C4-2B (cell line): ENCODE results near the gene MSI2.

Experiments
- H3K27ac ChIP-seq: fragments of 450-650 bp; 2 replicates; pipeline ENCODE4 v1.5.1; 2017
- CTCF ChIP-seq: fragments of 450-650 bp; conservative IDR thresholded peaks from 2 replicates; pipeline ENCODE4 v1.5.1; 2017; ENCODE audit warnings: mild to moderate bottlenecking
- ZFX ChIP-seq: fragments of 450-650 bp; IDR thresholded peaks from 2 replicates; pipeline ENCODE4 v1.6.1; 2017

The MSI2 gene

DNA sequence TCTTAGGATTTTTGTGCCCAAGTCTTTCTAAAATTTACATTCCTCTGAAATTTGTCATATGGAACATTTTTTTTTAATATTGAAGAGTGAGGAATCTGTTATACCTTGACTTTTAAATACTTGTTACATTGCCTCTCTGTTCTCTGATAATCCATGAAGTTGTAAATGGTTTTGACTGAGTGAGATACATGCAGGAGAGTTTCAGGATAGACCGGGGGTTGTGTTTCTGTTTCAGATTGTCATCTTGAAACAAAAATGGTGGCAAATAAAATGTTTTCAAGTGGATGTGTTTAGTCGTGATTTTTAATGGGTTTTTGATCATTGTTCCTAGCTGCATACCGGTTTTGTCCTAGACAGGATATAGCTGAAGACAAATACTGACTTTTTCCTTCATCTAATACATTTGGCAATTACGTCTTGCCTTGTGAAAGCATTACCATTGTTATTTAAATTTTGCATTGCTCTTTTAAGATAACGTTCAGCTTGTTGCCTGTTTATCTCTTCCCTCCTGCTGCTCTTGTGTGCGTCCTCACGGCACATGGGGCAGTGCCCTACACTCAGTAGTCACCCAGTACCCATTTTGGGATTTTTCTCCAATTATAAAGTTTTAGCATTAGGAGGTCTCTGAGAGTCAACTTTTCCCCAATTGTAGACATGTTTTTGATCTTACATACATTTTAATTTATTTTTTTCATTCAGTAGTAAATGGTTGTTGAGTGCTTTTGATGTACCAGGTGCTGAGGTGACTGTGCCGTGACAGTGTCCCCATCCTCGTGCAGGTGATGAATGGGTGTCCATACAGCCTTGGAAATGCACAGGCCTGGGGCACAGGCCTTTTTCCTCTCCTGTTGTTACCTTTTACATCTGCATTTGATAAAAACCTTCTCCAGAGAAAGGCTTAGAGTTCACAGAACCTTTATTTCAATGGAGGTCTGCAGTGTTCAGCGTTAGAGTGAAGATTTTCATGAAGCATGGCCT lies 169.9 kb downstream of the MSI2 start:
- no peak overlapping the region for H3K27ac ChIP-seq

DNA sequence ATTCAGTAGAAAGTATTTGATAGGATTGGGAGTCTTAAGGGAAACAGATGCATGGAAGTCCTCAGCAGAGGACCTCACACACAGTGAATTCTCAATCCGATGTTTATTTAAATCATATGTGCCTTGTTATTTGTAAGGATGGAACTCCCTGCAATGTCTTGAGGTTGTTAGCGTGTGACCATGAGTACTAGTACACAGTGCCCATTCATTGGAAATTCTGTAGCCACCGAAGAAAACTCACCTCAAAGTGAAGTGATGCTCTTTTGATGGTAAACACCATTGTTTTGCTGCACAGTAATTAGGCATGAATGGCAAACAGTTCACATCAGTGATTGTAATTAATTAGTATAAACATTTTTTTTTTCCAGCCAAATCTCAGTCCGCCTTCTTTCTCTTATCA lies 173.6 kb downstream of the MSI2 start:
- TF ChIP-seq CTCF (no peak), ZFX (no peak)

More for the DNA sequence above, 169.9 kb downstream of the MSI2 start:
- TF ChIP-seq CTCF (no peak), ZFX (no peak)

DNA sequence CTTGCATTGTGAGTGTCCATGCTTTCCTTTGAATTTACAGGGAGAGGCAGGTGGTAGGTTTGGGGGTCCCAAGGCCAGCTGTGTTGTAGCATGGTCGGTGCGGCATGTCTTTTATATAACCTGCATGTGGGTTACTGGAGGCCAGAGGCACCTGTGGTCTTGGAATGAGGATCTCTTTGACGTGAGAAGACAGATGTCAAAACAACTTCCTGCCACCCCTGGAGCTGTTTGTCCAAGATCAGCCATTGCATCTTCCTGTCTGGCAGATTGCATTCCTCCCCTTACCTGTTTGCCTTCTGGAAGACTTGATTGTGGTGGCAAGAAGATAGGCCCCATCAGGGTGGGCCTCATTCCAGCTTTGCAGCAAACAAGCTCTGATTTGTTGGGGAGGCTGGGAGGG lies 175.1 kb downstream of the MSI2 start:
- TF ChIP-seq CTCF (no peak), ZFX (no peak)
- H3K27ac ChIP-seq: no peak overlapping the region

More for the DNA sequence above, 173.6 kb downstream of the MSI2 start:
- no peak overlapping the region for H3K27ac ChIP-seq

DNA sequence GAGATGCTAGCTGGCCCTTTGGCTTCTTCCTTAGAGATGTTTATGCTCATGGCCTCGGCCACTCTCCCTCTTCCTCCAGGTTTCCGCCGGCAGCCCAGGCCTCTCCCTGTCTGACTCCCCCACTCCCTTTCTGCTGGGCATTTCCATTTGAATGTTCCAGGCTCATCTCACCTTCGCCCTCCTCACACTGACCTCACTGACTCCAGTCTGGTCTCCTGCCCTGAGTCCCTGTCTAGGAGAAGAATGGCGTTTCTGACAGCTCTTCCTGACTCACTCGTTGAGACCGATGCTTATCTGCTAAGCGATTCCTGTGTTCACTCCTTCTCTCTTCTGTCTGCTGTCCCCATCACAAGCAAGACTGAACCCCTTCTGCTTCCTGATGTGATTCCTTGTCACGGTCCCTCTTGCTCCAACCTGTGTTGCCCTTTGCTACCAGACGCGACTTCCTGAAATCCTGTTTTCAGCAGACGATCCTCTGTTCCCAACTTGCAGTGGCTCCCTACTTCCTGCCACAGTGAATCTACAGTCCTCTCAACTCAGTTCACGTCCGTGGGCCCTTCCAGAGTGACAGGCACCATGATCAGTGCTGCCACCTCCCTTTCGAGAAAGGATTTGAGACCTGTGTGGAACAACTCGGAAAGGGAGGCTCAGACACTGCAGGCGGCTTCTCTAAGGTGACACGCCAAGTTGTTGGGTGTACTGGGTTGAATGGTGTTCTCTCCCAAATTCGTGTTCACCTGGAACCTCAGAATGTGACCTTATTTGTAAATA lies 176.4 kb downstream of the MSI2 start:
- H3K27ac ChIP-seq: no peak overlapping the region
- TF ChIP-seq ZFX (no peak), CTCF (no peak)

DNA sequence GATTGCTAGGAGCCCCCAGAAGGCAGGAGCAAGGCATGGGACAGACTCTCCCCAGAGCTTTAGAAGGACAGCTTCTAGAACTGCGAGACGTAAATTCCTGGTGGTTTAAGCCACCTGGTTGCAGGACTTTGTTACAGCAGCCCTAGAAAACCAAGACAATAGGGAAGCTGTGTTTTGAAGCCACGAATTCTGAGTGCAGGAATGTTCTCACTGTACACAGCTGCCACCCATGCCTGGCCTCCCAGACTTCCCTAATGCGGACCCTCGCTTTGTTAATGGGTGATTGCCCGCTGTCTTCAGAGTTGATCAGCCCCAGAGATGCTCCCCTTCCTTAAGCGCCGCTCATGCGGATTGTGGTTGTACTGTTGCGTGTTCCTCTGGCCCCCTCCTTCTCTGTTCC lies 177.1 kb downstream of the MSI2 start:
- TF ChIP-seq CTCF (no peak), ZFX (no peak)
- no peak overlapping the region for H3K27ac ChIP-seq

DNA sequence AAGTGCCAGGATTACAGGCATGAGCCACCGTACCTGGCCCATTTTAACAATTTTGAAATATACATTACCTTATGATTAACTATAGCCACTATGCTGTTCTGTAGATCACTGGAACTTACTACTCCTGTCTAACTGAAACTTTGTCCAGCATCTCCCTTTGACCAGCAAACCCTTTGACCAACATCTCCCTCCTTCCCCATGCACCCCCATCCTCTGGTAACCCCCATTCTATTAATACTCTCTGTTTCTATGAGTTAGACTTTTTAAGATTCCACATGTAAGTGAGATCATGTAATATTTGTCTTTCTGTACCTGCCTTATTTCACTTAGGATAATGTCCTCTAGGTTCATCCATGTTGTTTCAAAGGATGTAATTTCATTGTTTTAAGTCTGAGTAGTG lies 178.0 kb downstream of the MSI2 start:
- TF ChIP-seq ZFX: no peak
- TF ChIP-seq CTCF: no peak
- H3K27ac ChIP-seq: no peak overlapping the region

- TF ChIP-seq ZFX (no peak), CTCF (no peak)
- H3K27ac ChIP-seq: no peak overlapping the region
Observed at GRCh38 chr17:57436565-57436964, 180.2 kb downstream of the MSI2 start.
